GM21619 (cell line): ENCODE measurements around the gene BOD1.

ENCODE experiments used
- ATAC-seq: cut with Tn5 transposase; IDR thresholded peaks from one replicate; pipeline ENCODE4 v1.9.1; 2021; ENCODE audit not compliant: unreplicated experiment

The BOD1 gene

DNA sequence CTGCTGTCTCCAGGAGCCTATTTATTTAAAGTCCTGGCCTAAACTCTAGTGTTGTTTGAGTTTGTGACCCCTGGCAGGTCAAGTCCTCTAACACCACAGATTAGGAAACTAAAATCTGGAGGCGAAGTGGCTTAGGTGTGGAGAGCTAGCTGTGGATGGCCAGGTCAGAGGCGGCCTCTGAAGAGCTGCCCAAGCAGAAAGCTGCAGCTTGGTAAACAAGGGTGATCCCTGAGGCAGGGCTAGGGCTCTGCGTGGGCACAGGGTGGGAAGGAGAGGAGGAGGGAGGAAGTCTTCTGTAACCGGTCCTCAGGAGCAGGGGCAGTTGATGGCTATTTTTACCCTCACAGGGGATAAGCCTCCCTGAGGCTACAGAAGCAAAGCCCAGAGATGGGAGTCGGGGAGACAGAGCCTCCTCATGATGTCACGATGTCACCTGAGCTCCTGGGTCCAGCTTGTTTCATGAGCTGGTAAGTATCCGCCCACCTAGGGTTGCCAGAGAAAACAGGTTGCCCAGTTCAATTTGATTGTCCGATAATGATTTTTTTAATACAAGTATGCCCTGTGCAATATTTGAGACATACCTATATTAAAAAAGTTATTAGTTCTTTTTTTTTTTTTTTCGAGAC, 25.9 kb upstream of the BOD1 start:
- no peak for ATAC-seq

DNA sequence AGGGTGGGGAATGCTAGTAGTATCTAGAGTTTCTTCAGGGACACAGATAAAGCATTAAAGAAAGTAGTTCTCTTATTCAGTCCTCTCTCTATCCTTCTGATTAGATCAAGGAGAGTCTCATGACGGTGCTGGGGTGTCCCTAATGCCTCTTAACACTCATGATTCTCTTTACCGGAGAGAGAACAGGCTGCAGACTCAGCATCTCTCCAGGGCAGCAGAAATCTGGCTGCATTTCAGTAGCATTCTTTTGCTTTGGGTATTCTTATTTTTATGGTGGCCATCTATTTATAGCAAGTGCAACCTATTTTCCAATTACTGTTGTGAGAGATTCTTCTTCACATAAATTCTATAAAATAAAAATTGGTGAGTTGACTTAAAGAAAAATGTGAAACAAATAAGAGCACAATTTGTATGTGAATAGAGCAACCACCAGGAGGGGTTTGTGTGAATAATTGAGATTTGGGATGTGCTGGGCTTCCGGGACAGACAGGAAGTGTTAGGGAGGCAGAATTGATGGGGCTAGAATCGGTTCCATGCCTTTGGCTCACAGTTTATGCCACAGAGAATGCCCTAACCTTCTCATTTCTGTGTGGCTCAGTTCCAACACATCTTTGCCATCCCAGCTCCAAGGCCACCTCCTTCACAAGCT, 23.8 kb upstream of the BOD1 start:
- ATAC-seq = no peak

DNA sequence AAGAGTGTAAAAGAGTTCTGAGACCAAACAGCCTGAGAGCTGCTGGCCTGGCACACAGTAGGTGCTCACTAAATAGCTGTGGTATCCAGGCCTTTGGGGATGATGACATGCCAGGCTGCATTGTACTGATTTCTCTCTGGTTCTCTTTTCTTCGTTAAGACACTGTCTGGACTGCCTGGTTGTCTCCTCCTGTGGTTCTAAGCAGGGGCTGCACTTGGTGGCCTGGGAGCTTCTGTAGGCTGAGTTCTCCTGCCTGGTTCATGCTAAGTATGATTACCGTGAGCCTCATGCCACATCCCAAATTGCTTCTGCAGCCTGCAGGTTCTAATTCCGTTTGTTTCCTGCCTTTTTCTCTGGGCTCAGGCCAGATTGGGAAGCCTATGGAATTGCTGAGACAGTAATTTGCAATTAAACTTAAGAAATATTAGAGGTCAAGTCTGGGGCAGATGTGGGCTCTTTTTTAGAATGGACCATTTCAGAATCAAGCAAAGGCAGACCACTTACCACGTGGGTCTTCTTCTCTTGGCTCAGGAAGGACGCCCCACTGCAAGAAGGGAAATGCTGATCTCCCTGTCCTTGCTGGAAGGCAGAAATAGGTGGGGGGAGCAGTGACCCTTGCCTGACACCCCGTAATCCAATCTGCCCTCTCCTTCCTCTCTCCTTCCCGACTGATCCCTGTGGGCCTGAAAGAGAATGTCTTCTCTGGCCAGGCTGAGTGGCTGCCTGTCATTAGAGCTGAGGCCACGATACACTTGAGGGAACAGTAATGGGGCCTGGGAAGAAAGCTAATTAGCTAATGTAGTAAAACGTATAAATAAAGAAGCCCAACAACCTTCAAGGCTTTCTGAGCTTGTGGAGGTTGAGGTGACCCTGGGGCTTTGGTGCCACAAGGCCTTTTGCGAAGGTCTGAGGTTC, 21.9 kb upstream of the BOD1 start:
- ATAC-seq = no peak

- no peak for ATAC-seq
Measured at GRCh38 chr5:173637340-173637739, 20.9 kb upstream of the BOD1 start.

- no peak for ATAC-seq
Measured at GRCh38 chr5:173634465-173634983, 18.1 kb upstream of the BOD1 start.

DNA sequence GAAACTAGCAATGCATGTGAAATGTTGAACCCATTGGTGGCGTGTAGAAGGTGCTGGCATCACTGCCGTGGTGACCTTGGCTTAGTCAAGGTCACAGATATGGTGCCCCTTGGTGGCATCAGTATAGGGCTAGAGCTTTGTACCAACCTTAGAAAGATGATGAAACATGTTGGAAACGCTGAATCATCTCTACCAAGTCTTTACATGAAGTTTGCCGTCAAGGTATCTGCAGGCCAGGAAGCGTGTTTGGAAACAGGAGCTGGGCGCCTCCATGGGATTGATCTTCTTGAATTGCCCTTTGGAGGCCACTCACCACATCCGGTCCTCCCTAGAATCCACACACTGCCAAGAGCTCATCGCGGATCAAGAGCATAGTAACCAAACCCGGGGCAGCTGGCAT, 16.9 kb upstream of the BOD1 start:
- no peak for ATAC-seq

- no peak for ATAC-seq
Measured at GRCh38 chr5:173631478-173631877, 15.0 kb upstream of the BOD1 start.

DNA sequence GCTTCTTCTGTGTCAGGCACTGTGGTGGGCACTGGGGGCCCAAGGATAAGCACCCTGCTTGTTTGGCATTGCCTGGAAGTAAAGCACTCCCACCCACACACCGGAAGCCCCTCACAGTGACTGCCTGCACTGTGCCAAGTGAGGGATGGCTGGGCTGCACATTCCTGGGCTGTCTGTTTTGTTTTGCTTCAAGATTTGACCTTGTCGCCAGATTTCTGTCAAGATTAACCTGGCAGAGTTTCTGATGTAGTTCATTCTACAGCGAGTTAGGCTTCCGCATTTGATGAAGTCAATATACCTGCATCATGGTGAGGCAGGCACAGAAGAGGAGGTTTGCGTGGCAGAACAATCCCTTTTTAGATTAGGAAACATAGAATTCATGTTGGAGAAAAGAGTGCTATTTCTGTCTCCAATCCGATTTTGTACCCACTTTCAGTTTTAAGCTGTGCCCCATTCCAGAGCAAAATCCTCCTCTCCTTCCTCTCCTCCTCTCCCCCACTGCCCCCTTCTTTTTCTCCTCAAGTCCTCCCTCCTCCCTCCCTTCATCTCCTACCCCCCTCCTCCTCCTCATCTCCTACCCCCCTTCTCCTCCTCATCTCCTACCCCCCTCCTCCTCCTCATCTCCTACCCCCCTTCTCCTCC, 14.4 kb upstream of the BOD1 start:
- ATAC-seq = no peak

GRCh38 chr5:173629628-173630027, 13.2 kb upstream of the BOD1 start:
- ATAC-seq = no peak

- ATAC-seq = no peak
Measured at GRCh38 chr5:173628501-173628900, 12.1 kb upstream of the BOD1 start.

DNA sequence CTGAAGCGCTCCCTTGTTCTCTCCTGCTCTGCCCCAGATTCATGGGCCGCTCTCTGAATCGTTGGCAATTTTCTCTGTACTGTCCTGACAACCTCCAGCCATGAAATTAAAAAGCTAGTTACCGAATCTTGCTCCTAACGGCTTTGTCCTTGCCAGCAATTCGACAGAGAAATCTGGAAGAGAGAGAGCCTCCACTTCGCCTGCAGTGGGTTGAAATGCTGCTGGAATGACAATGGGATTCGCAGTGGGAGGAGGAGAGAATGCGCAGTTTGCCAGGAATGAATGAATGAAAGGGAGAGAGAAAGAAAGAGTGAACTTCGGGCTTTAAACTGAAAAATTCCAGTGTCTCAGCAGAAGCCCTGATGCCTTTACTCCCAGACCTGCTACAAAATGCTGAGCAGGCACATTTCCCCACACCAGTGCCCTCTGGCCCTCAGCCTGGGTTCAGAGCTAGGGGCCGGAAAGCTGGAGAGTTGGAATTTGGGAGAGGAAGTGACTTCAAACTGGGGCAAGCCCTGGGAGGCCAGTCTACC, 11.5 kb upstream of the BOD1 start:
- ATAC-seq = no peak

GRCh38 chr5:173627271-173627670, 10.8 kb upstream of the BOD1 start:
- no peak for ATAC-seq

DNA sequence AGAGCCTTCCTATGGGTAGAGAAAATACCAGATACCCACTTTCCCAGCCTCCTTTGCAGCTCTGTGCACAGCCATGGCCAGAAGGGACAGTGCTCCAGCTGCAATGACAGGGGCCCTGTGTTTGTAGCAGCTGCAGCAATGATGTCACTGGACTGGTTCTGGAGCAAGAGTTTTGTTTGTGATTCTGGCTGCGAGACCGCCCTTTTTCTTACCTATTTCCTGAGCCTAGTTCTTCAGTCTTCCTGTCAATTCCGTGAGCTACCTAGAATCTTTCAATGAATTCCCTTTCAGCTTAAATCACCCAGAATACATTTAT, 10.0 kb upstream of the BOD1 start:
- no peak for ATAC-seq

- ATAC-seq = peak; percentile 62
Measured at GRCh38 chr5:173625673-173626504, 9.4 kb upstream of the BOD1 start.

DNA sequence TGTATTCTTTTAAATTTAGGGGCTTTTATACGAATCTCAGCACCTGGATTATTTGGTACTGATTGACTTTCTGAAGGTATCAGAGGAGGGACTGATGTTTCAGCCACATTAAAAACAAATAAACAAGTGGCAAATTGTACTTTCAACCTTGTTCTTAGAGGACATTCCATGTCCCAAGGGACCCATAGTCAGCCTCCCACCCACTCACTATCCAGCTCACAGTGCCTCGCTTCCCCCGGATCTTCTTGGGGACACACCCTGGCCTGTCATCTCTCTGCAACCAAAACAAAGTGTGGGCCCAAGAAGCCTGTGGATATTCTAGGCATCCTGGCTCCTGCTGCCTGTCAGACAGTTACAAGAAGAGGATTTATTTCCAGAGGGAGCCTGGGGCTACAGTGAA, 8.8 kb upstream of the BOD1 start:
- no peak for ATAC-seq

GRCh38 chr5:173624282-173624681, 7.8 kb upstream of the BOD1 start:
- no peak for ATAC-seq

- ATAC-seq = no peak
Measured at GRCh38 chr5:173623789-173624188, 7.3 kb upstream of the BOD1 start.

DNA sequence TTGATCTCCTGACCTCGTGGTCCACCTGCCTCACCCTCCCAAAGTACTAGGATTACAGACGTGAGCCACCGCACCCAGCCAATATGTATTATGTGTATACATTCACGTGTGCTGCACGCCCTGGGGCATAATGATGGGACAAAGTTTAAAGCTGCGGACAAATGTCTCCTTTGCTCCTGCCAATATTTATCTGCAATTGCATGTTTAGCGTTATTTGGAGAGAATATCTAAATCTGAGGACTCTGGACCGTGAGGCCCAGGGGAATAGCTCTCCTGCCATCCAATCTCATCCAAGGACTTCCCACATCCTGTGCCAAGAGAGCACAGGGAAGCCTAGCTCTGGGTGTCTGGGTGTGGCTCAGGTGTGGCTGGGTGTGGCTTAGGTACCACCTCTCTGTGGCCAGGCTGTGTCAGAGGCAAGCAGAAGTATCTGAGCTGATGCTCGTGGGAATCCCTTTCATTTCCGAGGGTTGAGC, 6.9 kb upstream of the BOD1 start:
- no peak for ATAC-seq

- ATAC-seq = no peak
Measured at GRCh38 chr5:173622183-173623047, 6.0 kb upstream of the BOD1 start.
